Lower leg skin (tissue), 4 donors: Measurements from ENCODE around the gene JMJD7. TPM values are rescaled to one million over a fixed set of nuclear protein-coding genes. Genes with fewer than 3 reads are reported as not detected.

Source experiments
- DNase-seq, 2 donors: peaks; one replicate each; pipeline ENCODE4 v3.0.0-alpha.2; 2019; ENCODE audit warnings: low spot score in 2 of 2
- H3K4me3 ChIP-seq: fragments of 200-600 bp; sonication (generic); 2 replicates; pipeline ENCODE4 v1.5.1; 2017; ENCODE audit warnings: mild to moderate bottlenecking, low read depth; ENCODE audit not compliant: poor library complexity, severe bottlenecking
- POLR2A ChIP-seq, 2 donors: fragments of 450-650 bp; IDR thresholded peaks; one replicate each; pipeline ENCODE4 v1.6.1; 2016 to 2017; ENCODE audit warnings: antibody characterized with exemption in 2 of 2, mild to moderate bottlenecking in 1 of 2, moderate library complexity in 1 of 2
- WGBS, 2 donors: methylation state at CpG; one replicate each; pipeline ENCODE4 v1.1.5; 2018; 5-methylcytosine and 5-hydroxymethylcytosine counted together
- intact Hi-C: fragments of 100-400 bp; cut with DNase I; formaldehyde crosslinking; loops from one replicate; pipeline ENCODE4 v1.15.0; 2023; ENCODE audit warnings: low total_unique reads
- microRNA-seq, 2 donors: library from miRNA; unstranded; fragments of <30 nt; microRNA quantifications; one replicate each; pipeline ENCODE4, GENCODE V29; 2016; ENCODE audit warnings: borderline replicate concordance in 2 of 2, borderline number of aligned reads in 1 of 2
- total RNA-seq, 4 donors: library from RNA; depleted of rRNA; stranded (reverse); fragments of >200 nt; gene quantifications; one replicate each; pipeline ENCODE4 v1.1.0, GENCODE V29; 2016
- TF ChIP-seq, protein P1 (sequence below), 3 donors: fragments of 450-650 bp; IDR thresholded peaks; one replicate each; pipeline ENCODE4 v1.5.1; 2016; ENCODE audit warnings: antibody characterized with exemption in 3 of 3, mild to moderate bottlenecking in 3 of 3, moderate library complexity in 2 of 3

The JMJD7 gene
- total RNA-seq, 4 donors from 2014 or later = 40.7 to 61.6 (median 47.1) TPM

DNA sequence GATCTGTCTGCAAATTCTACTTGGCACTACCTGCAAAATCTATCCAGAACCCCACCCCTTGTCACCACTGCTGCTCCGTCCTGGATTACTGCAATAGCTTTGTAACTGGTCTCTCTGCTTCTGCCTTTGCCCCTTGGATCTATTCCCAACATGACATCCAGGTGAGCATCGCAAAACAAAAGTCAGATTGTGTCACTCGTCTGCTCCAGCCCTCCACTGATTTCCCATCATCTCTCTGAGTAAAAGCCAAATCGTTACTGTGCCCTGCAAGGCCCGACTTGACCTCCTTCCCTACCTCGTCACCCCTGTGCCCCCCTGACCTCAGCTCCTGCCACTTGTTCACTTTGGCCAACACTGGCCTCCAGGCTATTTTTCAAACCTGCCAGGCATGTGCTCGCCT is 56.6 kb downstream of the JMJD7 start:
- intact Hi-C loops = no loop called here
- no peak for DNase-seq
- no peak for TF ChIP-seq POLR2A (IDR thresholded peaks at IDR 0.05)
- TF ChIP-seq, protein P1, sequence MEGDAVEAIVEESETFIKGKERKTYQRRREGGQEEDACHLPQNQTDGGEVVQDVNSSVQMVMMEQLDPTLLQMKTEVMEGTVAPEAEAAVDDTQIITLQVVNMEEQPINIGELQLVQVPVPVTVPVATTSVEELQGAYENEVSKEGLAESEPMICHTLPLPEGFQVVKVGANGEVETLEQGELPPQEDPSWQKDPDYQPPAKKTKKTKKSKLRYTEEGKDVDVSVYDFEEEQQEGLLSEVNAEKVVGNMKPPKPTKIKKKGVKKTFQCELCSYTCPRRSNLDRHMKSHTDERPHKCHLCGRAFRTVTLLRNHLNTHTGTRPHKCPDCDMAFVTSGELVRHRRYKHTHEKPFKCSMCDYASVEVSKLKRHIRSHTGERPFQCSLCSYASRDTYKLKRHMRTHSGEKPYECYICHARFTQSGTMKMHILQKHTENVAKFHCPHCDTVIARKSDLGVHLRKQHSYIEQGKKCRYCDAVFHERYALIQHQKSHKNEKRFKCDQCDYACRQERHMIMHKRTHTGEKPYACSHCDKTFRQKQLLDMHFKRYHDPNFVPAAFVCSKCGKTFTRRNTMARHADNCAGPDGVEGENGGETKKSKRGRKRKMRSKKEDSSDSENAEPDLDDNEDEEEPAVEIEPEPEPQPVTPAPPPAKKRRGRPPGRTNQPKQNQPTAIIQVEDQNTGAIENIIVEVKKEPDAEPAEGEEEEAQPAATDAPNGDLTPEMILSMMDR (IDR thresholded peaks at IDR 0.05) = no peak
- 81 to 83% methylated on average over 7 of the region's 7 CpGs for WGBS, 2 donors
- no peak overlapping the region for H3K4me3 ChIP-seq

DNA sequence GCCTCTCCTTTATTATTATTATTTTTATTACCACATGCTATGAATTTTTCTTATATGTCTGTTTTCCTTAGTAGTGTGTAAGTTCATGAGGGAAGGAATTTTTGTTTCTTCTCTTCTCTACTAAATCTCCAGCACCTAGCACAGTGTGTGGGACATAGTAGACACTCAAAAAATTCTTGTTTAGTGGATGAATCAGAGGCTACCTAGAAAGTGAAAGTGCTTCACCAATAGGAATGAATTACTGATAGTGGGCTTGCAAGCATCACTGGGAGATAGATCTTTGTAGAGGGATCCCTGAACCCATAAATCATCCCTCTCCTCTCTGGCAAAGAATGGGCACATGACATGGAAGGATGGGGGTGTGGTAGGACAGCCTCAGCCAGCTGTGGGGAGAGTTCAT is 57.4 kb downstream of the JMJD7 start:
- intact Hi-C loops = no loop called here
- TF ChIP-seq, protein P1 (IDR thresholded peaks at IDR 0.05) = no peak
- TF ChIP-seq POLR2A (IDR thresholded peaks at IDR 0.05) = no peak
- no peak for DNase-seq

DNA sequence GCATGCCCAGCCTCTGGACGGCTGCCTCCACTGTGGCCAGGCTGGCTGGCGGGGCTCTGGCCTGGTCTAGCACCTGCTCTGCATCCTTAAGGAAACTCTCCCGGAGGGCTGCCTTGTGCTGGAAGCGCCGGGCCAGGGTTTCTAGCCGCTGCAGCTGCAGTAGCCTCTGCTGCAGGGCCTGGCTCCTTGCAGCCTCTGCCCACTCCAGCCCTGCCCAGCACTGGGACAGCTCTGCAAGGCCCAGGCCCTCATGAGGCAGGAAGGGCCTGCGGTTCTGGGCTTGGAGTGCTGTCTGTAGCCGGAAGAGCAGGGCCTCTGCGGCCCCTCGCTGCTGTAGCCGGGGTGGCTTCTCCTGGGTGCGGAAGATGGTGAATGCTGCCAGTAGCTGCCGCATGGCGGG is 57.9 kb downstream of the JMJD7 start:
- DNase-seq = no peak
- 83 to 95% methylated on average over 2 to 13 of the region's 14 CpGs for WGBS, 2 donors
- TF ChIP-seq POLR2A (IDR thresholded peaks at IDR 0.05) = no peak
- TF ChIP-seq, protein P1 (IDR thresholded peaks at IDR 0.05) = no peak
- no peak overlapping the region for H3K4me3 ChIP-seq
- intact Hi-C loops = no loop called here

More for the DNA sequence above, 57.4 kb downstream of the JMJD7 start:
- no peak overlapping the region for H3K4me3 ChIP-seq

DNA sequence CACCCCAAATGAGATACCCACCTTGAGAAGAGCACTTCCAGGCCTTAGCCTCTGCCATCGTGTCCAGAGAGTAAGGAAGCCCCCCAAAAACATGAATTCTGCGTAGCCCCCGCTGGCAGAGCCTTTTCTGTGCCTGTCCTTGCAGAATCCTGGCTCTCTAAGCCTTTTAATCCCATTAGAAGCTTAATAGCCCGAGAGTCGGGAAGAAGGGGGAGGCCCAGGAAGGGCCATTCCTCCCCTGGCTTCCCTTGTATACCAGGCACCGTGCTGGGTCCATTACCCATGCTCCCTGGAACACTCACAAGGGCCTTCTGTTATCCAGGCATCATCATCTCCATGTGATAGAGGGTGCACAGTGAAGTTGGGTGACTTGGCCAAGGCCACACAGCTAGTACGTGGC is 58.8 kb downstream of the JMJD7 start:
- TF ChIP-seq, protein P1 (IDR thresholded peaks at IDR 0.05) = no peak
- TF ChIP-seq POLR2A (IDR thresholded peaks at IDR 0.05) = no peak
- H3K4me3 ChIP-seq = no peak overlapping the region
- WGBS, 2 donors = 88 to 90% methylated on average over 7 of the region's 7 CpGs
- intact Hi-C loops = no loop called here
- no peak for DNase-seq

DNA sequence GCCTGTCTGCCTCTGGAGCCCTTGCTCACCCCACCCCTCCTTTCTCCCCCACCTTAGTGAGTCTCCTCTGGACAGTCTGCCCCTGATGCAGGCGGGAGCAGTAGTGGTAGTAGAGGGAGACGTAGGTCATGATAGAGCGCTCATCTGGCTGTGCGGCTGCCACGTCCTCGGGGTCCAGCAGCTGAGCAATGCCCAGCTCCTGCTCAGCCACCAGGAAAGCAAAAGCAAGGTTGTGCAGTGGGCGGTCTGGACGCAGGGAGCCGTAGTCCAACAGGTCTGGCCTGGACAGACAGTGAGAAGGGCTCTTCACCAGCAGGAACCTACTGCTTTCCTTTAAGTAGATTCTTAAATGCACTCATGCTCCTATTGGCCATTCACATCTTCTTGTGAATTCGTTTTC is 59.3 kb downstream of the JMJD7 start:
- H3K4me3 ChIP-seq = no peak overlapping the region
- 96 to 98% methylated on average over 10 of the region's 10 CpGs for WGBS, 2 donors
- TF ChIP-seq POLR2A (IDR thresholded peaks at IDR 0.05) = no peak
- TF ChIP-seq, protein P1 (IDR thresholded peaks at IDR 0.05) = no peak
- no peak for DNase-seq
- intact Hi-C loops = no loop called here

Small RNAs within 50 kb of the gene (microRNA-seq; reads per million reads assigned to microRNA genes)
- gene MIR4310 = 0 reads per million in 2 donors

Other genes starting within 250 kb of the JMJD7 start
- 10 to 100 TPM; 17.2 to 24.1 (median 20.7) TPM for gene MGA, start 167.7 kb upstream of the JMJD7 start, total RNA-seq
- gene MAPKBP1, start 53.6 kb upstream of the JMJD7 start, total RNA-seq = 10 to 100 TPM; 35.3 to 64.4 (median 47.7) TPM
- 10 to 100 TPM; 62.0 to 90.3 (median 86.5) TPM for gene PLA2G4B, start 10.8 kb downstream of the JMJD7 start, total RNA-seq
- gene SPTBN5, start 66.0 kb downstream of the JMJD7 start, total RNA-seq = 1 to 10 TPM; 1.3 to 3.3 (median 2.0) TPM
- 10 to 100 TPM; 19.6 to 27.3 (median 23.3) TPM for gene EHD4, start 144.5 kb downstream of the JMJD7 start, total RNA-seq
- 10 to 100 TPM; 49.8 to 67.2 (median 51.5) TPM for gene PLA2G4E, start 192.9 kb downstream of the JMJD7 start, total RNA-seq